CD8-positive, alpha-beta memory T cell (primary cell): ENCODE results near the gene CHKA. TPM values are rescaled to one million over a fixed set of nuclear protein-coding genes. Genes with fewer than 3 reads are reported as not detected.

Source experiments
- CTCF ChIA-PET: fragments of 350-600 bp; sonication (Branson Sonifier 250); formaldehyde crosslinking; loops from one replicate; lab custom pipeline; 2021; ENCODE audit warnings: antibody characterized with exemption; lab: Charles Lee
- POLR2A ChIA-PET: fragments of 350-600 bp; sonication (Branson Sonifier 250); formaldehyde crosslinking; loops from one replicate; lab custom pipeline; 2021; ENCODE audit warnings: antibody characterized with exemption; lab: Charles Lee
- DNase-seq, 5 donors: peaks; one replicate each; pipeline versions ENCODE4 v3.0.0 to v3.0.0-alpha.2; 2020 to 2022; ENCODE audit warnings: mixed read lengths in 1 of 5
- H3K27ac ChIP-seq: one replicate; pipeline ENCODE4 v1.7.0; 2013; ENCODE audit warnings: low read depth, mild to moderate bottlenecking, low read length, moderate library complexity
- H3K27me3 ChIP-seq: 2 replicates; pipeline ENCODE4 v1.7.0; 2013; ENCODE audit warnings: low read length, mild to moderate bottlenecking; ENCODE audit not compliant: insufficient read depth, poor library complexity, severe bottlenecking
- H3K36me3 ChIP-seq: 2 replicates; pipeline ENCODE4 v1.7.0; 2013; ENCODE audit warnings: mild to moderate bottlenecking, low read length, moderate library complexity; ENCODE audit not compliant: insufficient read depth
- H3K4me1 ChIP-seq: 2 replicates; pipeline ENCODE4 v1.7.0; 2013; ENCODE audit warnings: mild to moderate bottlenecking, low read length, moderate library complexity; ENCODE audit not compliant: insufficient read depth
- H3K4me3 ChIP-seq: 2 replicates; pipeline ENCODE4 v1.7.0; 2013; ENCODE audit warnings: mild to moderate bottlenecking, low read length
- H3K9me3 ChIP-seq: 2 replicates; pipeline ENCODE4 v1.7.0; 2013; ENCODE audit warnings: mild to moderate bottlenecking, low read length
- H3K27ac Mint-ChIP-seq, 8 donors: one replicate each; pipeline ENCODE4 v1.8.0; 2020 to 2021; ENCODE audit warnings: mixed read lengths in 8 of 8, mild to moderate bottlenecking in 6 of 8, inconsistent platforms in 3 of 8, moderate library complexity in 3 of 8
- H3K27me3 Mint-ChIP-seq, 2 donors: one replicate each; pipeline ENCODE4 v1.8.0; 2020 to 2021; ENCODE audit warnings: mixed read lengths in 2 of 2, mild to moderate bottlenecking in 1 of 2, moderate library complexity in 1 of 2
- H3K36me3 Mint-ChIP-seq, 3 donors: one replicate each; pipeline ENCODE4 v1.8.0; 2020 to 2021; ENCODE audit warnings: mixed read lengths in 3 of 3, inconsistent platforms in 1 of 3, mild to moderate bottlenecking in 1 of 3
- H3K4me1 Mint-ChIP-seq, 3 donors: one replicate each; pipeline ENCODE4 v1.8.0; 2020 to 2021; ENCODE audit warnings: mixed read lengths in 3 of 3, inconsistent platforms in 1 of 3, mild to moderate bottlenecking in 1 of 3
- H3K4me3 Mint-ChIP-seq, 7 donors: one replicate each; pipeline ENCODE4 v1.8.0; 2020 to 2021; ENCODE audit warnings: mixed read lengths in 7 of 7, mild to moderate bottlenecking in 6 of 7, moderate library complexity in 4 of 7, inconsistent platforms in 2 of 7
- H3K9me3 Mint-ChIP-seq, 5 donors: one replicate each; pipeline ENCODE4 v1.8.0; 2020 to 2022; ENCODE audit warnings: mixed read lengths in 5 of 5, mild to moderate bottlenecking in 3 of 5, moderate library complexity in 2 of 5, inconsistent platforms in 1 of 5
- polyA plus RNA-seq: library from polyadenylated mRNA; unstranded; fragments of 300-500 nt; fragmentation: Illumina TruSeq; gene quantifications from one replicate; pipeline ENCODE4 v1.2.3, GENCODE V29; 2021
- total RNA-seq, 2 experiments: library from RNA; stranded (reverse); gene quantifications; one replicate each; pipeline ENCODE4 v1.2.3, GENCODE V29; 2021

The CHKA gene
- total and polyA plus RNA-seq, 3 experiments from 2014 or later, result 3.1 to 14.0 (median 11.6) TPM

- Mint-ChIP-seq H3K27me3 (no peaks in the 10 kb centered on the region), H3K36me3 (peaks cover 0 to 19% (median 3%) of the 10 kb centered on the region in 3 donors), H3K4me1 (no peaks in the 10 kb centered on the region), H3K27ac (peak overlapping the region in 3 of 8 donors; percentile 0 to 82 (median 17)), H3K9me3 (no peaks in the 10 kb centered on the region), H3K4me3 (no peak overlapping the region)
- CTCF ChIA-PET, result no interaction called here
- Histone ChIP-seq H3K4me1 (no peaks in the 10 kb centered on the region), H3K4me3 (no peak overlapping the region), H3K9me3 (no peaks in the 10 kb centered on the region), H3K36me3 (no peaks in the 10 kb centered on the region), H3K27ac (no peak overlapping the region), H3K27me3 (no peaks in the 10 kb centered on the region)
- DNase-seq, result no peak
- POLR2A ChIA-PET, result no interaction called here
Observed at GRCh38 chr11:68056317-68057285, 64.6 kb downstream of the CHKA start.

- H3K27ac ChIP-seq, result no peak overlapping the region
- H3K36me3 ChIP-seq, result peaks cover 4% of the 10 kb centered on the region
- no peaks in the 10 kb centered on the region for H3K27me3 Mint-ChIP-seq
- DNase-seq, result no peak
- no peaks in the 10 kb centered on the region for H3K9me3 ChIP-seq
- no peak overlapping the region for H3K4me3 Mint-ChIP-seq
- H3K27me3 ChIP-seq, result no peaks in the 10 kb centered on the region
- H3K9me3 Mint-ChIP-seq, result no peaks in the 10 kb centered on the region
- POLR2A ChIA-PET, result no interaction called here
- peaks cover 0 to 38% (median 0%) of the 10 kb centered on the region in 3 donors for H3K36me3 Mint-ChIP-seq
- H3K4me1 Mint-ChIP-seq, result no peaks in the 10 kb centered on the region
- no peaks in the 10 kb centered on the region for H3K4me1 ChIP-seq
- no peak overlapping the region for H3K4me3 ChIP-seq
- H3K27ac Mint-ChIP-seq, result peak overlapping the region in 4 of 8 donors; percentile 30 to 66 (median 48)
- CTCF ChIA-PET, result no interaction called here
Observed at GRCh38 chr11:68053981-68054812, 67.0 kb downstream of the CHKA start.

- no peaks in the 10 kb centered on the region for H3K27me3 ChIP-seq
- no peak for DNase-seq
- H3K27ac ChIP-seq, result no peak overlapping the region
- Mint-ChIP-seq H3K4me3 (no peak overlapping the region), H3K27ac (peak overlapping the region in 3 of 8 donors; percentile 11 to 56 (median 47)), H3K36me3 (peaks cover 0 to 49% (median 0%) of the 10 kb centered on the region in 3 donors), H3K4me1 (no peaks in the 10 kb centered on the region), H3K9me3 (no peaks in the 10 kb centered on the region), H3K27me3 (no peaks in the 10 kb centered on the region)
- H3K4me1 ChIP-seq, result no peaks in the 10 kb centered on the region
- ChIA-PET CTCF (no interaction called here), POLR2A (no interaction called here)
- peaks cover 4% of the 10 kb centered on the region for H3K36me3 ChIP-seq
- H3K9me3 ChIP-seq, result no peaks in the 10 kb centered on the region
- H3K4me3 ChIP-seq, result no peak overlapping the region
Observed at GRCh38 chr11:68053117-68053516, 68.1 kb downstream of the CHKA start.

GRCh38 chr11:68052137-68052873 lies 68.9 kb downstream of the CHKA start:
- CTCF ChIA-PET, result no interaction called here
- peaks cover 0 to 56% (median 0%) of the 10 kb centered on the region in 3 donors for H3K36me3 Mint-ChIP-seq

GRCh38 chr11:68051191-68052136 lies 69.7 kb downstream of the CHKA start:
- Histone ChIP-seq H3K36me3 (peaks cover 4% of the 10 kb centered on the region), H3K27me3 (no peaks in the 10 kb centered on the region), H3K27ac (no peak overlapping the region), H3K4me1 (no peaks in the 10 kb centered on the region), H3K9me3 (no peaks in the 10 kb centered on the region), H3K4me3 (no peak overlapping the region)
- no peak for DNase-seq
- peaks cover 0 to 61% (median 0%) of the 10 kb centered on the region in 3 donors for H3K36me3 Mint-ChIP-seq
- H3K9me3 Mint-ChIP-seq, result no peaks in the 10 kb centered on the region
- no peaks in the 10 kb centered on the region for H3K4me1 Mint-ChIP-seq
- CTCF ChIA-PET, result no interaction called here
- no peak overlapping the region for H3K4me3 Mint-ChIP-seq
- H3K27me3 Mint-ChIP-seq, result no peaks in the 10 kb centered on the region
- H3K27ac Mint-ChIP-seq, result peak overlapping the region in 5 of 8 donors; percentile 8 to 72 (median 51)
- POLR2A ChIA-PET, result interaction anchor here (1.9 kb wide), 1 partner anchor 11 kb away, joined by 4 read pairs; no protein-coding TSS in a partner anchor

More at GRCh38 chr11:68052137-68052873, 68.9 kb downstream of the CHKA start:
- H3K4me3 Mint-ChIP-seq, result no peak overlapping the region
- POLR2A ChIA-PET, result interaction anchor here (1.9 kb wide), 1 partner anchor 12 kb away, joined by 4 read pairs; no protein-coding TSS in a partner anchor
- no peaks in the 10 kb centered on the region for H3K9me3 Mint-ChIP-seq
- Histone ChIP-seq H3K4me1 (no peaks in the 10 kb centered on the region), H3K36me3 (peaks cover 4% of the 10 kb centered on the region), H3K4me3 (no peak overlapping the region), H3K27me3 (no peaks in the 10 kb centered on the region), H3K27ac (no peak overlapping the region), H3K9me3 (no peaks in the 10 kb centered on the region)
- DNase-seq, result no peak
- no peaks in the 10 kb centered on the region for H3K27me3 Mint-ChIP-seq
- no peaks in the 10 kb centered on the region for H3K4me1 Mint-ChIP-seq
- peak overlapping the region in 5 of 8 donors; percentile 8 to 72 (median 20) for H3K27ac Mint-ChIP-seq

GRCh38 chr11:68050371-68050841 lies 70.8 kb downstream of the CHKA start:
- no peaks in the 10 kb centered on the region for H3K27me3 Mint-ChIP-seq
- no peak overlapping the region for H3K27ac ChIP-seq
- no peaks in the 10 kb centered on the region for H3K9me3 ChIP-seq
- peak overlapping the region in 1 of 8 donors; percentile 1 for H3K27ac Mint-ChIP-seq
- no peaks in the 10 kb centered on the region for H3K4me1 ChIP-seq
- no peak for DNase-seq
- ChIA-PET POLR2A (interaction anchor here (1.9 kb wide), 1 partner anchor 10 kb away, joined by 4 read pairs; no protein-coding TSS in a partner anchor), CTCF (no interaction called here)
- no peak overlapping the region for H3K4me3 ChIP-seq
- H3K27me3 ChIP-seq, result no peaks in the 10 kb centered on the region
- H3K36me3 Mint-ChIP-seq, result peaks cover 0 to 71% (median 0%) of the 10 kb centered on the region in 3 donors
- H3K36me3 ChIP-seq, result peaks cover 4% of the 10 kb centered on the region
- H3K4me1 Mint-ChIP-seq, result no peaks in the 10 kb centered on the region
- no peaks in the 10 kb centered on the region for H3K9me3 Mint-ChIP-seq
- no peak overlapping the region for H3K4me3 Mint-ChIP-seq
